ENCODE data around the gene HDDC3.
A peak's percentile ranks its signal among the peaks of the same experiment; 100 is the strongest.
"Not testable (repeated sequence)": the region's sequence is repeated elsewhere in the genome, so short reads cannot be mapped to it uniquely, and the experiment has no call there.

HDDC3 gene

DNA sequence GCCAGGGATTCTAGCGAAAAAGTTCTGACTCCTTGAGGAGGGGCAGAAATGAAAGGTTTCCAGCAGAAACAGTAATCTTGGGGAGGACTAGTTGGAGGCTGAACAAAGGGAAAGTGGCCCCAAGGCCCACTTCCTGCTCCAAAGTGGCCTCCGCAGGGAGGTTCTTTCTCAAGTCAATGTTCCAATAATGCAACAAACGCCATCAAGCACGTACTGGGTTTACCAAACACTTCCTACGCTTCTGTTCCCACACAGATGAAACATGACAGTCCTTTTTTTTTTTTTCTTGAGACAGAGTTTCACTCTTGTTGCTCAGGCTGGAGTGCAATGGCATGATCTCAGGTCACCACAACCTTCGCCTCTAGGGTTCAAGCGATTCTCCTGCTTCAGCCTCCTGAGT is 12.7 kb upstream of the HDDC3 start:
- no peaks in the 10 kb centered on the region for H3K9me3 Mint-ChIP-seq (ENCODE audit: low read depth)
- no peaks in the 10 kb centered on the region for H3K36me3 Mint-ChIP-seq
- H3K27ac Mint-ChIP-seq, result no peak overlapping the region
- no peaks in the 10 kb centered on the region for H3K27me3 Mint-ChIP-seq
- no peaks in the 10 kb centered on the region for H3K4me1 Mint-ChIP-seq (ENCODE audit: low read depth)
- H3K4me3 Mint-ChIP-seq, result no peak overlapping the region

DNA sequence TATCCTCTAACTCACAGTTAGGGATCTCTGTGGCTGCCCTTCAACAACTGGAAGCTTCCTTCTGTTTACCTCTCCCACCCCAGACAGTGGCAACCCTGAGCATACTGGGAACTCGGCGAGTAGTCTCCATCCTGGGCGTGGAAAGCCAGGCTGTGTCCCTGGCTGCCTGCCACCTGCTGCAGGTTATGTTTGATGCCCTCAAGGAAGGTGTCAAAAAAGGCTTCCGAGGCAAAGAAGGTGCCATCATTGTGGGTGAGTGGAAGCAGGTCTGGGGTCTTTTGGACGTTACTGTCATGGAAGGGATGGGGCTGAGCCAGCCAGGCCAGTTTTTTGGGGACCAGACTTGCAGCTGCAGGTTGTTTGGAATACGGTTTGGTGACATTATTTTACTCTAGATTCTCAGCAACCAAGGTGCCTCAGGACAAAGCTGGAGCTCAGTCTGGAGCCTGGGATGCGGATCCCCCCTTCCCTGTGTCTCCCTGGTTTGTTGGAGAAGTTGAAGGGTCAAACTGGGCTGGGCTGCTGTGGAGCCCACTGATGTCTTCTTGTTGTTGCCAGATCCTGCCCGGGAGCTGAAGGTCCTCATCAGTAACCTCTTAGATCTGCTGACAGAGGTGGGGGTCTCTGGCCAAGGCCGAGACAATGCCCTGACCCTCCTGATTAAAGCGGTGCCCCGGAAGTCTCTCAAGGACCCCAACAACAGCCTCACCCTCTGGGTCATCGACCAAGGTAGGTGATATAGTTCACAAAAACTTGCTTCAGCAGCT is 10.2 kb upstream of the HDDC3 start:
- no peak overlapping the region for H3K27ac Mint-ChIP-seq
- no peak overlapping the region for H3K4me3 Mint-ChIP-seq
- no peaks in the 10 kb centered on the region for H3K27me3 Mint-ChIP-seq
- no peaks in the 10 kb centered on the region for H3K4me1 Mint-ChIP-seq (ENCODE audit: low read depth)
- H3K9me3 Mint-ChIP-seq (ENCODE audit: low read depth), result no peaks in the 10 kb centered on the region
- H3K36me3 Mint-ChIP-seq, result no peaks in the 10 kb centered on the region

DNA sequence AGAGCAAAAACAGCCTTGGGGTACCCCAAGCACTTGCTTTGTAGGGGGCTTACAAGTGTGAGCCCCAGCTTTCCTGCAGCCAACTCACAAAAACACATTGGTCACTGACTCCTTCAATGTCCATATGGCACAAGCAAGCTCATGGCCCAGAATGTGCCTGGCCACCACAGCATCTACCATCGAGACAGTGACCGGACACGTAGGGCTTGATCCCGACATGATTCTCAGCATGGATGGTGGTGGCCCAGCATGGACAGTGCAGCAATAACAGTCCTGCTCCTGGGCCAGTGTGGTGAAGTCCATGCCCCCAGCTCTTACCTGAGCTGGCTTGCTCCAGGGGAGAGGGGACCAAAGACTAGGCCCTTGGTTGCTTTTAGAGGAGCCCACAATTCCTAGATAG is 8.7 kb upstream of the HDDC3 start:
- no peaks in the 10 kb centered on the region for H3K27me3 Mint-ChIP-seq
- H3K27ac Mint-ChIP-seq, result no peak overlapping the region
- no peak overlapping the region for H3K4me3 Mint-ChIP-seq
- peaks cover 9% of the 10 kb centered on the region for H3K4me1 Mint-ChIP-seq (ENCODE audit: low read depth)
- H3K9me3 Mint-ChIP-seq (ENCODE audit: low read depth), result no peaks in the 10 kb centered on the region
- H3K36me3 Mint-ChIP-seq, result peaks cover 3% of the 10 kb centered on the region

DNA sequence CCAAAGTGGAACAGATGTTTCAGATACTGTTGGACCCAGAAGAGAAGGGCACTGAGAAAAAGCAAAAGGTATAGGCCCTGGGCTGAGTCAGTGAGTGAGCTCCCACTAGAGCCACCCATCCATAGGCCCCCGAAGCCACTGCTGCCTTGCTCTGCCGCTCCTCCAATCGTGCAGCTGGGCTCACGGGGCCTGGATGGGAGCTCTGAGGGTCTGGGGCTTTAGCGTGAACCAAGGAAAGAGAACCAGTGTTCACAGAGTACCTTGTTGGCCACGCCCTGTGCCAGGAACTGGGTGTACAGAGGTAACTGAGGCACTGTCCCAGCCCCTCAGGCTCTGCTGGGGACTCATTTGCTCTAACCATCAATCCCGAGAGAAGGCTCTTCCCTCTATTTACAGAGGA is 7.4 kb upstream of the HDDC3 start:
- no peak overlapping the region for H3K27ac Mint-ChIP-seq
- H3K4me3 Mint-ChIP-seq, result no peak overlapping the region
- H3K36me3 Mint-ChIP-seq, result peaks cover 3% of the 10 kb centered on the region
- no peaks in the 10 kb centered on the region for H3K27me3 Mint-ChIP-seq
- H3K4me1 Mint-ChIP-seq (ENCODE audit: low read depth), result peaks cover 11% of the 10 kb centered on the region
- H3K9me3 Mint-ChIP-seq (ENCODE audit: low read depth), result no peaks in the 10 kb centered on the region

DNA sequence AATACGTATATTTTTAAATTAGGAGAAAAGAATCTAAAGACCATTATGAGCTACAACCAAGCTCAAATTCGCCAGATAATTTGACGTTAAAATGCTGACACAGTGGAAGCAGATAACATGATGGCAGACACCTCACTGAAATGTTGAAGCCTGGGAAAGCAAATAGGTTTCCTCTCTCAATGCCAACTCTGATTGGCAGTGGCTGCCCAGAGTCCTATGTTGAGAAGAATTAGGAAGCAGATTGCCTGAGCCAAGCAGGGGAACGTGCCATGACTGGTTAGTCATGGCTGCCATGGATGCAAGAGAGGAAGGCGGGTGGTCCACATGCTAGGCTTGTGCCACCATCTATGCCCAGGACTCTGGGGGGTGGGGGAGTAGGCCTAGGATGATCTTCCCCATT is 5.9 kb upstream of the HDDC3 start:
- H3K27ac Mint-ChIP-seq, result no peak overlapping the region
- H3K9me3 Mint-ChIP-seq (ENCODE audit: low read depth), result no peaks in the 10 kb centered on the region
- H3K4me3 Mint-ChIP-seq, result no peak overlapping the region
- peaks cover 15% of the 10 kb centered on the region for H3K4me1 Mint-ChIP-seq (ENCODE audit: low read depth)
- no peaks in the 10 kb centered on the region for H3K27me3 Mint-ChIP-seq
- peaks cover 3% of the 10 kb centered on the region for H3K36me3 Mint-ChIP-seq

DNA sequence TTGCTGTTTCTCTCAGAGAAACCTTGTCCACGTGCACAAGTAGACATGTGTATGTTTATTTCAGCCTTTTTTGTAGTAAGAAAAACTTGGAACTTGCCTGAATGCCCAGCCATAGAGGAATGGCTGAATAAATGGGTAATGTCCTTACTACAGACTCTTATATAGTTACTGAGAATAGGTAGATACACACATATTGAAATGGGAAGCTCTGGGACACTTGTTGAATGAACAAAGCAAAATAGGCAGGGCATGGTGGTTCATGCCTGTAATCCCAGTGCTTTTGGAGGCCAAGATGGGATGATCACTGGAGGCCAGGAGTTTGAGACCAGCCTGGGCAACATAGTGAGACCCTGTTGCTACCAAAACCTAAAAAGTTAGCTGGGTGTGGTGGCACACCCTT is 4.5 kb upstream of the HDDC3 start:
- Mint-ChIP-seq H3K27me3 (no peaks in the 10 kb centered on the region), H3K36me3 (peaks cover 3% of the 10 kb centered on the region), H3K9me3 (ENCODE audit: low read depth) (no peaks in the 10 kb centered on the region), H3K4me3 (peak overlapping the region; percentile 91), H3K27ac (peak overlapping the region; percentile 50), H3K4me1 (ENCODE audit: low read depth) (peaks cover 20% of the 10 kb centered on the region)

DNA sequence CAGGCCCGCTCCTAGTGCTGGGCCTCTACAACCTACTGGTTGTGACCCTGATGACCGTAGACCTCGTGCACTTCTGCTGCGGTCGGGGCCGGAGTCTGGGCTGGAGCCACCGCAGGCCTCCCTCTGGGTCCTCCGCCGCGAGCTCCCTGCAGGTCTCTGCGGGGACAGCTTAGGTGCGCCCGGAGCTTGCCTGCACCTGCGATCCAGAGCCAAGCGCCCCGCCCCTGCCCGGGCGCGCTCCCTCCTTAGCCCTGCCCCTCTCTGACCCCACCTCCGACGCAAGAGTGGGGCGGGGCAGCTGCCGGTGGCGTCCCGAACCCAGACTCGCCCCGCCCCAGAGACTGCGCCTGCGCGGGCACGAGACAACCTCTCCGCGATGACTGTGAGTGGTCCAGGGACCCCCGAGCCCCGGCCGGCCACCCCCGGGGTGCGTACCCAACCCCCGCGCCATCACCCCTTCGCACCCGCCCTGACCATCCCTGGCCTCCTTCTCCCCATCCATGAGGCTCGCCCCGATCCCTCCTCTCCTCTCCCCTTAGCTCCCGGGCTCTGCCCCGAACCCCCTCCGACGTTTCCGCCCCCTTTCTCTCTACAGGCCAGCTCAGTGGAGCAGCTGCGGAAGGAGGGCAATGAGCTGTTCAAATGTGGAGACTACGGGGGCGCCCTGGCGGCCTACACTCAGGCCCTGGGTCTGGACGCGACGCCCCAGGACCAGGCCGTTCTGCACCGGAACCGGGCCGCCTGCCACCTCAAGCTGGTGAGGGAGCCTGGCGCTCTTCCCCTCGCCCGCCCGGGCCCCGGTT is 2.8 kb upstream of the HDDC3 start, which contains the start of gene UNC45A:
Gene UNC45A (plus strand): TSS at position 337 of the 803 bp plus-strand sequence. CDS start 40 bp downstream, at position 377.
- Mint-ChIP-seq H3K27me3 (no peaks in the 10 kb centered on the region), H3K4me3 (peak within 1 kb of the TSS; percentile 91), H3K9me3 (ENCODE audit: low read depth) (no peaks in the 10 kb centered on the region), H3K27ac (peak within 1 kb of the TSS; percentile 91), H3K36me3 (peaks cover 3% of the 10 kb centered on the region), H3K4me1 (ENCODE audit: low read depth) (peaks cover 34% of the 10 kb centered on the region)

DNA sequence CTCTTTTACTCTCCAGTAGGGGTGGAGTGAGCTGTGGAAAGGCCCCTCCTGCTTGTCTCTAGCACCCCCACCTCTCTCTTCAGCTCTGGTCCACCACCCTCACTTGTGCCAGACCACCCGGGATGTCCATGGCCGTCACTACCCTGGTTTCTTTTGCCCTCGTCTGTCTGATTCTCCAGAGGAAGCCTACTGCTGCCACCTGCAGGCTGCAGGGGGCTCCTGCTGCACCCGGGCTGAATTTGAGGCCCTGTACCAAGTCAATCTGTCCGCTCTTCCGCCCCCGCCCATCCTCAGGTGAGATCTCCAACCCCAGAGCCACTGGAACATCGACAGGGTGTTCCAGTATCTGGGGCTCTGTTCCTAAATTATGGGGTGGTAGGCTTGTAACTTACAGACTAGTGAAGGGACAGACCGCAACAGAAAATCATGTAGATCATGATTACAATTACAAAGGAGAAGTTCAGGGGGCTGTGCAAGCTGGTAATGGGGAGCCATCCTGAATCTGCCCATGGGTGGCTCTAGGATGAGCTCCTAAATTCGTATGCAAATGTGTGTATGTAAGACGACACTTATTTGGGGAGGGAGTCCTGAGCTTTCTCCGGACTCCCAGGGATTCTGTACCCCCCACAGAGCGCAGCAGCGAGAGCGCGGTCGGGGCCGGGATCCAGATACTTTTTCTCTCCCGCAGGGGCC is 2.1 kb upstream of the HDDC3 start:
- H3K4me1 Mint-ChIP-seq (ENCODE audit: low read depth), result peaks cover 39% of the 10 kb centered on the region
- H3K9me3 Mint-ChIP-seq (ENCODE audit: low read depth), result no peaks in the 10 kb centered on the region
- peaks cover 3% of the 10 kb centered on the region for H3K36me3 Mint-ChIP-seq
- H3K27me3 Mint-ChIP-seq, result no peaks in the 10 kb centered on the region
- peak overlapping the region; percentile 91 for H3K4me3 Mint-ChIP-seq
- H3K27ac Mint-ChIP-seq, result peak overlapping the region; percentile 91

DNA sequence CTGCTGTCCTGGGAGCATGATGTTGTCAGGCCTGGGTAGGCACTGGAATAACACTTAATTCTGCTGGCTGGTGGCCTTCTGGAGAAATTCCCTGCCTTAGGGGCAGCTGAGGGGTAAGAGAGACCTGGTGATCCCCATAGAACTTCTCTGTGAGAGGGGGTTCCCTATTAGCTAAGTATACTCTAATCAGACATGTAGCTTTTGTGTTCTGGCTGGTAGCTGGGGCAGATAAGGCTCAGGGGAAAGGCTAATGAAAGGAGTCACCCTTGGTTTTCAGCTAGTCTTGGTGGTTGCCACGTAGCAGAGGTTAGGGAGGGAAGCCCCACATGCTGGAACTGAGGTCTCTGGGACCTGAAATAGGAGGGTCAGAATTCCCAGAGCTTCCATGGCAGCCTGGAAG is 952 bp upstream of the HDDC3 start:
- Mint-ChIP-seq H3K9me3 (ENCODE audit: low read depth) (no peaks in the 10 kb centered on the region), H3K27me3 (no peaks in the 10 kb centered on the region), H3K27ac (no peak overlapping the region), H3K36me3 (peaks cover 3% of the 10 kb centered on the region), H3K4me1 (ENCODE audit: low read depth) (peaks cover 43% of the 10 kb centered on the region), H3K4me3 (peak overlapping the region; percentile 63)

DNA sequence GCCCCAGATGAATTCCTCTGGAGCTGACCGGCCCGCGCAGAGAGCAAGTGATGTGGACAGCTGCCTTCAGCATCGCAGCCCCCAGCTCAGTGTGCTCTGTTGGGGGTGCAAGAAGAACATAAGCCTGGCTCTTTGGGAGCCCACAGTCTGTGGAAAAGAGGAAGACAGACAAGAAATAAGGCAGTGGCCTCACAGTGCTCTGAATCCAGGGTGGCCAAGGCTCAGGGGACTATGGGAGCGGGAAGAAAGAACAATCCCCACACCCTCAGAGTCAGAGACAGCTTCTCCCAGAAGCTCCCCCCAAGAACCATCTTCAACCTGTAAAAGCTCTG is 277 bp upstream of the HDDC3 start:
- H3K36me3 Mint-ChIP-seq, result peaks cover 3% of the 10 kb centered on the region
- H3K4me1 Mint-ChIP-seq (ENCODE audit: low read depth), result peaks cover 44% of the 10 kb centered on the region
- H3K4me3 Mint-ChIP-seq, result peak overlapping the region; percentile 98
- peak overlapping the region; percentile 94 for H3K27ac Mint-ChIP-seq
- no peaks in the 10 kb centered on the region for H3K9me3 Mint-ChIP-seq (ENCODE audit: low read depth)
- no peaks in the 10 kb centered on the region for H3K27me3 Mint-ChIP-seq

DNA sequence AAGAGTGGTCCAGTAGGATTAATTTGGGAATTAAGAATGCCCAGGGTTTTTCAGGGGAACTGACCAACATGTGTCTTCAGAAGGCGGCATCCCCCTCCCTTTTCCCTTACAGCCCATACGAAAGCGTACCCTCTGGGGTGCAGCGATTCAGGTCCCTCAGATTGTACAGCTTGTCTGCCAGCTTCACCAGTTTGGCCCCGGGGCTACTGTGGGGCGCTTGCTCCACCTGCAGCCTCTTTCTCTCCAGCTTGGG is 848 bp downstream of the HDDC3 start:
- Mint-ChIP-seq H3K36me3 (peaks cover 3% of the 10 kb centered on the region), H3K4me3 (peak overlapping the region; percentile 98), H3K4me1 (ENCODE audit: low read depth) (peaks cover 40% of the 10 kb centered on the region), H3K9me3 (ENCODE audit: low read depth) (no peaks in the 10 kb centered on the region), H3K27ac (peak overlapping the region; percentile 98), H3K27me3 (no peaks in the 10 kb centered on the region)

DNA sequence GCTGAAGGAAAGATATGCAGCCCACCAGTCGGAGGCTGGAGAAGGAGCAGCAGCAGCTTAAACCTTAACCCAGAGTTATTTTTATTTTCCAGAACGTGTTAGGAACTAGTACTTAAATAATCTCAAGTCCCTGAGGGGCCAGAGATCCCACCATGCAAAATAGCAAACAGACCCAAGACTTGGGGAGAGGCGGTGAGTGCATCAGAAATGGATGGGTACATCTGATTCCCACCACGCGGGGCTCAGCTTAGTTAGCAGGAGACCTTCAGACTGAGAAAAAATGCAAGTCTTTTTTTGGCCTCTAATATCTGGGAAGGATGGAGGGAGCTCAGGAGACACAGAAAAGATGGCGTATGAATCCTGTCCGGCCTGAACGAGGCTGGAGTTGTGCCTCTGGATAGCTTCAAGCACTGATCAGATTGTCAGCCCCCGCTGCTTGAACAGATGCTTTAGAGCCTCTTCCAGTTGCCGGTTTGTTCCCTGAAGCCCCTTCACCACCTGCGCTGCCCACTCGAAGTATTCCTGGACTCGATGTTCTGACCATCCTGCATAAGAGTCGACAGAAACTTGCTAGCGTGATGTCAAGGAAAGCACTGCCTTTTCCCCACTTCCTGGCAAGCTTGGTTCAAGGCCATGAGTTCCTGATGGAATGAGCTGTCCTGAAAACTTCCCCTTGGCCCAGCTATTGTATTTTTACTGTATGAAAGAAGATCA is 1.3 kb downstream of the HDDC3 start:
- Mint-ChIP-seq H3K36me3 (no peaks in the 10 kb centered on the region), H3K27me3 (no peaks in the 10 kb centered on the region), H3K9me3 (ENCODE audit: low read depth) (no peaks in the 10 kb centered on the region), H3K4me3 (peak overlapping the region; percentile 98), H3K27ac (peak overlapping the region; percentile 98), H3K4me1 (ENCODE audit: low read depth) (peaks cover 35% of the 10 kb centered on the region)

DNA sequence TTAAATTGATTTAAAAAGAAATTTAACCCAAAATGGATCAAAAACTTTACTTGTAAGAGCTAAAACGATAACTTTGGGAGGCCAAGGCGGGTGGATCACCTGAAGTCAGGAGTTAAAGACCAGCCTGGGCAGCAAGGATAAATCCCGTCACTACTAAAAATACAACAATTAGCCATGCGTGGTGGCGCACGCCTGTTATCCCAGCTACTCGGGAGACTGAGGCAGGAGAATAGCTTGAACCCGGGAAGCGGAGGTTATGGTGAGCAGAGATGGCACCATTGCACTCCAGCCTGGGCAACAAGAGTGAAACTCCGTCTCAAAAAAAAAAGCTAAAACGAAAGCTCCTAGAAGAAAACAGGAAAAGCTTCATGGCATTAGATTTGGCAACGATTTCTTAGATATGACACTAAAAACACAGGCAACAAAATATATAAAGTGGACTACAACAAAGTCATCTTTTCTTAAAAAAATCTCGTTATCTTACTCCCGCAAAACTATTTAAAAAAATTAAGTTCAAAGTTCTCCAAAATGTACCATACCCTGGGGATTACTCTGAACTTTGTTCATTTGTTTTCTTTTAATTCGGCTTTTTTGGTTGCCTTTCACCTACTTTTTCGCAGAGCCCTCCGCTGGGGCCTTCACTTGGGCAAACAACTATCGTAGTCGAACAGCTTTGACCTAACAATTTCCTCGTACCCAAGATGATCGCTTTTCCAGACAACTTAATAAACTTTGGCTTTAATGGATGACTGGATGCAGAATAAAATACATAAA is 2.9 kb downstream of the HDDC3 start:
- Mint-ChIP-seq H3K27ac (peak overlapping the region; percentile 98), H3K4me3 (peak overlapping the region; percentile 98), H3K4me1 (ENCODE audit: low read depth) (peaks cover 34% of the 10 kb centered on the region), H3K9me3 (ENCODE audit: low read depth) (no peaks in the 10 kb centered on the region), H3K36me3 (no peaks in the 10 kb centered on the region), H3K27me3 (no peaks in the 10 kb centered on the region)

DNA sequence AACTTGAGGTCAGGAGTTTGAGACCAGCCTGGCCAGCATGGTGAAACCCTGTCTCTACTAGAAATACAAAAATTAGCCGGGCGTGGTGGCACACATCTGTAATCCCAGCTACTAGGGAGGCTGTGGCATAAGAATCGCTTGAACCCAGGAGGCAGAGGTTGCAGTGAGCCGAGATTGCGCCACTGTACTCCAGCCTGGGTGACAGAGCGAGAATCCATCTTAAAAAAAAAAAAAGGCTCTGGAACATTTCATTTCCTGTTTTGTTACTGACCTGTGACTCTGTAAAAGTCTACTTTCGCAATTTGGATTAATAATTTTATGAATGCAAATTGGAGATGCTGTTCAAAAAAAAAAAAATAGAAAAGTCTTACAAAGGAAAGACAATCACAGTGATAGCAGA is 4.2 kb downstream of the HDDC3 start:
- H3K36me3 Mint-ChIP-seq; H3K27me3 Mint-ChIP-seq; H3K9me3 Mint-ChIP-seq (ENCODE audit: low read depth); H3K27ac Mint-ChIP-seq: not testable (repeated sequence)
- Mint-ChIP-seq H3K4me1 (ENCODE audit: low read depth) (peaks cover 30% of the 10 kb centered on the region), H3K4me3 (peak overlapping the region; percentile 51)
